K562 (cell line): ENCODE results near the gene TM9SF4.

Source experiments
- ARNT ChIP-seq, 2 experiments: fragments of 450-650 bp; IDR thresholded peaks; 2 replicates each; pipeline ENCODE4 v1.6.1; 2016; ENCODE audit warnings: mild to moderate bottlenecking in 1 of 2
- MAFF ChIP-seq: IDR thresholded peaks from 2 replicates; pipeline ENCODE4 v1.6.1; 2012; ENCODE audit warnings: low read length, improper control_type of control experiment
- MEIS2 ChIP-seq: fragments of 450-650 bp; IDR thresholded peaks from 2 replicates; pipeline ENCODE4 v1.6.1; 2014; ENCODE audit warnings: mild to moderate bottlenecking; ENCODE audit not compliant: partially characterized antibody
- MYC ChIP-seq, 2 experiments: fragments of 250-450 bp in 1 of 2; sonication (Bioruptor Pico) in 1 of 2; IDR thresholded peaks; 2 replicates each; pipeline versions ENCODE4 v1.5.1 to v1.6.1; 2012 to 2021; ENCODE audit warnings: low read depth in 2 of 2, borderline replicate concordance in 1 of 2, improper control_type of control experiment in 1 of 2, low read length in 1 of 2, mild to moderate bottlenecking in 1 of 2, moderate library complexity in 1 of 2
- ZNF263 ChIP-seq: sonication (generic); formaldehyde crosslinking; IDR thresholded peaks from 2 replicates; pipeline ENCODE4 v1.8.0; 2022; ENCODE audit warnings: mild to moderate bottlenecking, missing genetic modification reagents, borderline replicate concordance
- TF ChIP-seq, protein P1 (sequence below): fragments of 250-450 bp; sonication (Bioruptor Pico); IDR thresholded peaks from 2 replicates; pipeline ENCODE4 v1.5.0; 2020; ENCODE audit warnings: mild to moderate bottlenecking, borderline replicate concordance
- TF ChIP-seq, protein P2 (sequence below): fragments of 250-450 bp; sonication (Bioruptor Pico); IDR thresholded peaks from 2 replicates; pipeline ENCODE4 v1.6.1; 2021; ENCODE audit warnings: mild to moderate bottlenecking

DNA sequence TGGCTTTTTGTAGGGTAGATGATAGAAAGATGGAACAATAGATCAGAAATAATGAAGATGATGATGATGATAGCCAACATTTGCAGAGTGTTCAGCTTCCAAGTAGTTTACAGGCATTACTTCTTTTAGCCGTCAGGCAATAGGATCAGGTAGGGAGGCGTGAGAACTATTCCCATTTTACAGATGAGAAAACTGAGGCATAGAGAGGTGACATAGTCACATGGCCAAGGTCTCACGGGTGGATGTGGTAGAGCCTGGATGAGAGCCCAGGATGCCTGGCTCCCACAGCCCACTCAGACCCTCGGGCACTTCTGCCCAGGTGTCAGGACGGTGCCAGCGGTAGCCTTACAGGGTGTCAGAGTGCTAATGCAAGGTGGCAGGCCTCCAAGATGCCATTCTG, 26.0 kb upstream of the TM9SF4 start:
- TF ChIP-seq MAFF, result no peak
- no peak for TF ChIP-seq ARNT (IDR thresholded peaks at IDR 0.05)
- no peak for TF ChIP-seq ZNF263 (CRISPR knock-in tag)
- TF ChIP-seq, protein P1, sequence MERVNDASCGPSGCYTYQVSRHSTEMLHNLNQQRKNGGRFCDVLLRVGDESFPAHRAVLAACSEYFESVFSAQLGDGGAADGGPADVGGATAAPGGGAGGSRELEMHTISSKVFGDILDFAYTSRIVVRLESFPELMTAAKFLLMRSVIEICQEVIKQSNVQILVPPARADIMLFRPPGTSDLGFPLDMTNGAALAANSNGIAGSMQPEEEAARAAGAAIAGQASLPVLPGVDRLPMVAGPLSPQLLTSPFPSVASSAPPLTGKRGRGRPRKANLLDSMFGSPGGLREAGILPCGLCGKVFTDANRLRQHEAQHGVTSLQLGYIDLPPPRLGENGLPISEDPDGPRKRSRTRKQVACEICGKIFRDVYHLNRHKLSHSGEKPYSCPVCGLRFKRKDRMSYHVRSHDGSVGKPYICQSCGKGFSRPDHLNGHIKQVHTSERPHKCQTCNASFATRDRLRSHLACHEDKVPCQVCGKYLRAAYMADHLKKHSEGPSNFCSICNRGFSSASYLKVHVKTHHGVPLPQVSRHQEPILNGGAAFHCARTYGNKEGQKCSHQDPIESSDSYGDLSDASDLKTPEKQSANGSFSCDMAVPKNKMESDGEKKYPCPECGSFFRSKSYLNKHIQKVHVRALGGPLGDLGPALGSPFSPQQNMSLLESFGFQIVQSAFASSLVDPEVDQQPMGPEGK, result no peak
- TF ChIP-seq, protein P2, sequence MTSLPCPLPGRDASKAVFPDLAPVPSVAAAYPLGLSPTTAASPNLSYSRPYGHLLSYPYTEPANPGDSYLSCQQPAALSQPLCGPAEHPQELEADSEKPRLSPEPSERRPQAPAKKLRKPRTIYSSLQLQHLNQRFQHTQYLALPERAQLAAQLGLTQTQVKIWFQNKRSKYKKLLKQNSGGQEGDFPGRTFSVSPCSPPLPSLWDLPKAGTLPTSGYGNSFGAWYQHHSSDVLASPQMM (CRISPR knock-in tag), result no peak
- no peak for TF ChIP-seq MYC (IDR thresholded peaks at IDR 0.05; ENCODE audit: low read depth, low read length)
- TF ChIP-seq MYC (CRISPR knock-in tag; IDR thresholded peaks at IDR 0.05; ENCODE audit: borderline replicate concordance, low read depth), result no peak
- no peak for TF ChIP-seq MEIS2
